K562 (cell line): ENCODE data around the gene PSMD13. TPM values are rescaled to one million over a fixed set of nuclear protein-coding genes. Genes with fewer than 3 reads are reported as not detected.

Experiments used
- ERF ChIP-seq: fragments of 450-650 bp; formaldehyde crosslinking; IDR thresholded peaks from 2 replicates; pipeline ENCODE4 v1.4.0; 2020; ENCODE audit warnings: mild to moderate bottlenecking, mixed read lengths
- PCBP2 ChIP-seq: fragments of 200-400 bp; formaldehyde crosslinking; IDR thresholded peaks from 2 replicates; pipeline ENCODE4 v1.6.1; 2018; ENCODE audit warnings: low read length, low read depth, mild to moderate bottlenecking, moderate library complexity; ENCODE audit not compliant: poor library complexity, severe bottlenecking
- RAD21 ChIP-seq, 2 experiments: fragments of 250-450 bp in 1 of 2; fragments of 450-650 bp in 1 of 2; sonication (Bioruptor Pico) in 1 of 2; formaldehyde crosslinking in 1 of 2; IDR thresholded peaks in 1 of 2; conservative IDR thresholded peaks in 1 of 2; 2 replicates each; pipeline versions ENCODE4 v1.4.0 to v1.8.0; 2020 to 2022; ENCODE audit warnings: mild to moderate bottlenecking in 2 of 2, moderate library complexity in 1 of 2
- RBM34 ChIP-seq: fragments of 200-400 bp; formaldehyde crosslinking; IDR thresholded peaks from 2 replicates; pipeline ENCODE4 v1.6.1; 2018; ENCODE audit warnings: low read length, borderline replicate concordance; ENCODE audit not compliant: insufficient read depth
- SLC30A9 ChIP-seq: fragments of 250-450 bp; sonication (Bioruptor Pico); IDR thresholded peaks from 2 replicates; pipeline ENCODE4 v1.8.0; 2022; ENCODE audit warnings: mild to moderate bottlenecking, moderate library complexity
- SOX6 ChIP-seq: fragments of 450-650 bp; IDR thresholded peaks from 2 replicates; pipeline ENCODE4 v1.6.1; 2014; ENCODE audit warnings: mild to moderate bottlenecking
- SP2 ChIP-seq: IDR thresholded peaks from 2 replicates; pipeline ENCODE4 v1.6.1; 2011; ENCODE audit warnings: mild to moderate bottlenecking, low read depth, low read length, moderate library complexity; ENCODE audit not compliant: poor library complexity, severe bottlenecking; ENCODE audit errors: extremely low read depth
- SREBF1 ChIP-seq: fragments of 150-350 bp; IDR thresholded peaks from 2 replicates; pipeline ENCODE4 v1.6.1; 2014; ENCODE audit warnings: antibody characterized with exemption, low read depth, low read length, borderline replicate concordance
- SRF ChIP-seq, 2 experiments: fragments of 250-450, 450-650 bp in 1 of 2; sonication (Bioruptor Pico) in 1 of 2; sonication (generic) in 1 of 2; formaldehyde crosslinking; IDR thresholded peaks; 2 replicates each; pipeline versions ENCODE4 v1.5.0 to v1.5.1; 2020 to 2022; ENCODE audit warnings: mild to moderate bottlenecking in 1 of 2, missing genetic modification reagents in 1 of 2
- TRIM24 ChIP-seq, 2 experiments: fragments of 450-650 bp; IDR thresholded peaks; 2 replicates each; pipeline ENCODE4 v1.6.1; 2016
- ZC3H11A ChIP-seq: IDR thresholded peaks from 2 replicates; pipeline ENCODE4 v1.6.1; 2012; ENCODE audit warnings: low read depth, low read length, improper control_type of control experiment
- ZFX ChIP-seq: sonication (generic); formaldehyde crosslinking; IDR thresholded peaks from 2 replicates; pipeline ENCODE4 v1.8.0; 2022; ENCODE audit warnings: mild to moderate bottlenecking, missing genetic modification reagents, moderate library complexity
- polyA plus RNA-seq, 8 experiments: library from polyadenylated mRNA; depleted of rRNA in 4 of 8; stranded (reverse) in 5 of 8; unstranded in 3 of 8; fragments of >200 nt; fragmentation: Nextera tagmentation in 2 of 8; fragmentation: Illumina TruSeq in 1 of 8; extraction: Ambion mirVana in 2 of 8; extraction: Trizol in 1 of 8; gene quantifications; 2 replicates each; pipeline versions ENCODE4 v1.2.1 to v1.2.3, GENCODE V29; 2011 to 2014; ENCODE audit warnings: inconsistent platforms in 1 of 8, missing spikeins in 1 of 8
- total RNA-seq, 7 experiments: library from RNA; depleted of rRNA in 6 of 7; stranded (reverse); fragments of >200 nt in 6 of 7; fragmentation: Illumina TruSeq in 2 of 7; extraction: Trizol in 2 of 7; gene quantifications; 2 replicates each; pipeline versions ENCODE4 v1.2.1 to v1.2.3, GENCODE V29; 2011 to 2021; ENCODE audit warnings: low replicate concordance in 1 of 7
- TF ChIP-seq, protein P1 (sequence below): fragments of 450-650 bp; formaldehyde crosslinking; IDR thresholded peaks from 2 replicates; pipeline ENCODE4 v1.4.0; 2022; ENCODE audit warnings: mild to moderate bottlenecking, moderate library complexity
- TF ChIP-seq, protein P2 (sequence below): fragments of 450-650 bp; formaldehyde crosslinking; IDR thresholded peaks from 2 replicates; pipeline ENCODE4 v1.4.0; 2022; ENCODE audit warnings: missing genetic modification characterization
- TF ChIP-seq, protein P3 (sequence below), 3 experiments: IDR thresholded peaks in 2 of 3; conservative IDR thresholded peaks in 1 of 3; 2 replicates each; pipeline ENCODE4 v1.5.1; 2011 to 2012; ENCODE audit warnings: low read length in 3 of 3, mild to moderate bottlenecking in 3 of 3, control low read depth in 2 of 3, improper control_type of control experiment in 1 of 3, inconsistent platforms in 1 of 3, low read depth in 1 of 3, mixed read lengths in 1 of 3, moderate library complexity in 1 of 3; ENCODE audit not compliant: insufficient read depth in 2 of 3
- TF ChIP-seq, protein P4 (sequence below): fragments of 450-650 bp; formaldehyde crosslinking; IDR thresholded peaks from 2 replicates; pipeline ENCODE4 v1.4.0; 2020; ENCODE audit warnings: mild to moderate bottlenecking, moderate library complexity

The PSMD13 gene
- total and polyA plus RNA-seq, 9 of the 15 experiments (the other 6 are each of a cell fraction or from before 2014, with no cell fraction given), result 185 to 383 (median 267) TPM

DNA sequence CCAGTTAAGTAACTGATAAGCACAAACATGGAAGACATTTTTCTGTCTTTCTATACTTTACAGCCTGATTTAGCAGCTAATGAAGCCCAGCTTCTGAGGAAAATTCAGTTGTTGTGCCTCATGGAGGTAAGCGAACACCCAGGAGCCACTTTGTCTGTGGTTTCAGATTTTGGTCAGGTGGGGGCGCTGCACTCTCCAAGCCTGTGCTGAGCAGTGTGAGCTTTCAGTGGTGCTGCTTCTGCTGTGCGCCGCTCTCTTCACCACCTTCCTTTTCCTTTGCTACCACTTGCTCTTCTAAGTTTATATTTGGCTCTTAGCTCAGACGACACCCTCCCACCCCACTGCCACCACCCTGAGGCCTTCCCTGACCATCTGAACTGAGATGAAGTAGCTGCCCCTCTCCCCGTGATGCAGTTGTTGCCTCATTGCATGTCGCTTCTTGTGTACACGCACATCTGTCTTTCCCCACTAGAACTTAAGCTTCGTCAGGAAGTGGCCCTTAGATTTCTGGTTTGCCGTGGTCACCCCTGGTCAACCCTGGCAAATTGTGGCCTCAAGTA lies 14.0 kb downstream of the PSMD13 start (continued):
- TF ChIP-seq, protein P1, sequence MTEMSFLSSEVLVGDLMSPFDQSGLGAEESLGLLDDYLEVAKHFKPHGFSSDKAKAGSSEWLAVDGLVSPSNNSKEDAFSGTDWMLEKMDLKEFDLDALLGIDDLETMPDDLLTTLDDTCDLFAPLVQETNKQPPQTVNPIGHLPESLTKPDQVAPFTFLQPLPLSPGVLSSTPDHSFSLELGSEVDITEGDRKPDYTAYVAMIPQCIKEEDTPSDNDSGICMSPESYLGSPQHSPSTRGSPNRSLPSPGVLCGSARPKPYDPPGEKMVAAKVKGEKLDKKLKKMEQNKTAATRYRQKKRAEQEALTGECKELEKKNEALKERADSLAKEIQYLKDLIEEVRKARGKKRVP (CRISPR knock-in tag), result no peak
- no peak for TF ChIP-seq ZC3H11A
- TF ChIP-seq SRF (CRISPR knock-in tag; IDR thresholded peaks at IDR 0.05), result no peak
- TF ChIP-seq SLC30A9, result no peak
- no peak for TF ChIP-seq SREBF1
- TF ChIP-seq SOX6, result no peak
- TF ChIP-seq RBM34, result no peak
- TF ChIP-seq RAD21 (CRISPR knock-in tag; conservative IDR thresholded peaks at IDR 0.05 in 1 of 2, IDR thresholded peaks at IDR 0.05 in 1 of 2), result peak; percentile 62 to 74
- no peak for TF ChIP-seq ZFX (CRISPR knock-in tag)
- TF ChIP-seq, protein P2, sequence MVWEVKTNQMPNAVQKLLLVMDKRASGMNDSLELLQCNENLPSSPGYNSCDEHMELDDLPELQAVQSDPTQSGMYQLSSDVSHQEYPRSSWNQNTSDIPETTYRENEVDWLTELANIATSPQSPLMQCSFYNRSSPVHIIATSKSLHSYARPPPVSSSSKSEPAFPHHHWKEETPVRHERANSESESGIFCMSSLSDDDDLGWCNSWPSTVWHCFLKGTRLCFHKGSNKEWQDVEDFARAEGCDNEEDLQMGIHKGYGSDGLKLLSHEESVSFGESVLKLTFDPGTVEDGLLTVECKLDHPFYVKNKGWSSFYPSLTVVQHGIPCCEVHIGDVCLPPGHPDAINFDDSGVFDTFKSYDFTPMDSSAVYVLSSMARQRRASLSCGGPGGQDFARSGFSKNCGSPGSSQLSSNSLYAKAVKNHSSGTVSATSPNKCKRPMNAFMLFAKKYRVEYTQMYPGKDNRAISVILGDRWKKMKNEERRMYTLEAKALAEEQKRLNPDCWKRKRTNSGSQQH (CRISPR knock-in tag), result no peak
- TF ChIP-seq ERF (CRISPR knock-in tag), result no peak
- no peak for TF ChIP-seq TRIM24 (IDR thresholded peaks at IDR 0.05)
- TF ChIP-seq, protein P3, sequence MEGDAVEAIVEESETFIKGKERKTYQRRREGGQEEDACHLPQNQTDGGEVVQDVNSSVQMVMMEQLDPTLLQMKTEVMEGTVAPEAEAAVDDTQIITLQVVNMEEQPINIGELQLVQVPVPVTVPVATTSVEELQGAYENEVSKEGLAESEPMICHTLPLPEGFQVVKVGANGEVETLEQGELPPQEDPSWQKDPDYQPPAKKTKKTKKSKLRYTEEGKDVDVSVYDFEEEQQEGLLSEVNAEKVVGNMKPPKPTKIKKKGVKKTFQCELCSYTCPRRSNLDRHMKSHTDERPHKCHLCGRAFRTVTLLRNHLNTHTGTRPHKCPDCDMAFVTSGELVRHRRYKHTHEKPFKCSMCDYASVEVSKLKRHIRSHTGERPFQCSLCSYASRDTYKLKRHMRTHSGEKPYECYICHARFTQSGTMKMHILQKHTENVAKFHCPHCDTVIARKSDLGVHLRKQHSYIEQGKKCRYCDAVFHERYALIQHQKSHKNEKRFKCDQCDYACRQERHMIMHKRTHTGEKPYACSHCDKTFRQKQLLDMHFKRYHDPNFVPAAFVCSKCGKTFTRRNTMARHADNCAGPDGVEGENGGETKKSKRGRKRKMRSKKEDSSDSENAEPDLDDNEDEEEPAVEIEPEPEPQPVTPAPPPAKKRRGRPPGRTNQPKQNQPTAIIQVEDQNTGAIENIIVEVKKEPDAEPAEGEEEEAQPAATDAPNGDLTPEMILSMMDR (IDR thresholded peaks at IDR 0.05 in 2 of 3, conservative IDR thresholded peaks at IDR 0.05 in 1 of 3; ENCODE audit: insufficient read depth in 2 of 3, low read depth in 1 of 3, low read length in 3 of 3), result peak; percentile 76 to 90 (median 83)
- TF ChIP-seq SP2, result no peak
- no peak for TF ChIP-seq PCBP2
- TF ChIP-seq, protein P4, sequence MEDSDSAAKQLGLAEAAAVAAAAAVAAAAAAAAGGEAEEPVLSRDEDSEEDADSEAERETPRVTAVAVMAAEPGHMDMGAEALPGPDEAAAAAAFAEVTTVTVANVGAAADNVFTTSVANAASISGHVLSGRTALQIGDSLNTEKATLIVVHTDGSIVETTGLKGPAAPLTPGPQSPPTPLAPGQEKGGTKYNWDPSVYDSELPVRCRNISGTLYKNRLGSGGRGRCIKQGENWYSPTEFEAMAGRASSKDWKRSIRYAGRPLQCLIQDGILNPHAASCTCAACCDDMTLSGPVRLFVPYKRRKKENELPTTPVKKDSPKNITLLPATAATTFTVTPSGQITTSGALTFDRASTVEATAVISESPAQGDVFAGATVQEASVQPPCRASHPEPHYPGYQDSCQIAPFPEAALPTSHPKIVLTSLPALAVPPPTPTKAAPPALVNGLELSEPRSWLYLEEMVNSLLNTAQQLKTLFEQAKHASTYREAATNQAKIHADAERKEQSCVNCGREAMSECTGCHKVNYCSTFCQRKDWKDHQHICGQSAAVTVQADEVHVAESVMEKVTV (CRISPR knock-in tag), result peak; percentile 44
